Mesendoderm (in vitro differentiated cells): ENCODE results near the gene PLK5.

Experiments
- DNase-seq: peaks from one replicate; pipeline ENCODE4 v3.0.0; 2013
- H2AK5ac ChIP-seq: 2 replicates; pipeline ENCODE4 v1.6.1; 2013; ENCODE audit warnings: low read length, inconsistent platforms
- H2BK120ac ChIP-seq: 2 replicates; pipeline ENCODE4 v1.6.1; 2013; ENCODE audit warnings: low read depth, mild to moderate bottlenecking, low read length, moderate library complexity, mixed read lengths
- H2BK15ac ChIP-seq: replicated peaks from 2 replicates; pipeline ENCODE4 v1.6.1; 2013; ENCODE audit warnings: low read depth, mild to moderate bottlenecking, moderate library complexity
- H2BK5ac ChIP-seq: 2 replicates; pipeline ENCODE4 v1.6.1; 2013; ENCODE audit warnings: low read length, inconsistent platforms
- H3K18ac ChIP-seq: 2 replicates; pipeline ENCODE4 v1.6.1; 2013; ENCODE audit warnings: mild to moderate bottlenecking, low read length, mixed read lengths
- H3K23ac ChIP-seq: one replicate; pipeline ENCODE4 v1.6.1; 2013; ENCODE audit warnings: low read length
- H3K27ac ChIP-seq: 2 replicates; pipeline ENCODE4 v1.5.1; 2013; ENCODE audit warnings: low read depth, mild to moderate bottlenecking, inconsistent platforms, low read length, moderate library complexity
- H3K27me3 ChIP-seq: 2 replicates; pipeline ENCODE4 v1.6.1; 2013; ENCODE audit warnings: low read length, control low read depth, mild to moderate bottlenecking, inconsistent platforms; ENCODE audit not compliant: insufficient read depth, poor library complexity
- H3K36me3 ChIP-seq: 2 replicates; pipeline ENCODE4 v1.6.1; 2013; ENCODE audit warnings: low read length, inconsistent platforms; ENCODE audit not compliant: control insufficient read depth, insufficient read depth
- H3K4ac ChIP-seq: one replicate; pipeline ENCODE4 v1.6.1; 2013; ENCODE audit warnings: low read depth, mild to moderate bottlenecking, low read length, moderate library complexity
- H3K4me1 ChIP-seq: 2 replicates; pipeline ENCODE4 v1.6.1; 2013; ENCODE audit warnings: low read depth, low read length, inconsistent platforms; ENCODE audit not compliant: control insufficient read depth
- H3K4me2 ChIP-seq: 2 replicates; pipeline ENCODE4 v1.6.1; 2013; ENCODE audit warnings: low read length
- H3K4me3 ChIP-seq: 2 replicates; pipeline ENCODE4 v1.5.1; 2013; ENCODE audit warnings: mild to moderate bottlenecking, low read length
- H3K56ac ChIP-seq: one replicate; pipeline ENCODE4 v1.6.1; 2013; ENCODE audit warnings: low read length
- H3K79me1 ChIP-seq: 2 replicates; pipeline ENCODE4 v1.6.1; 2013; ENCODE audit warnings: low read length, inconsistent platforms
- H3K79me2 ChIP-seq: 2 replicates; pipeline ENCODE4 v1.6.1; 2013; ENCODE audit warnings: mild to moderate bottlenecking, low read length; ENCODE audit not compliant: control insufficient read depth, insufficient read depth
- H3K9ac ChIP-seq: 2 replicates; pipeline ENCODE4 v1.6.1; 2013; ENCODE audit warnings: low read length, inconsistent platforms
- H4K5ac ChIP-seq: one replicate; pipeline ENCODE4 v1.6.1; 2013; ENCODE audit warnings: low read length
- H4K8ac ChIP-seq: one replicate; pipeline ENCODE4 v1.6.1; 2013; ENCODE audit warnings: low read depth, mild to moderate bottlenecking, control low read depth, low read length, moderate library complexity
- WGBS: extraction: QIAGEN DNeasy Blood & Tissue Kit; methylation state at CpG from one replicate; pipeline ENCODE4 v1.1.7; 2013; ENCODE audit warnings: low lambda C conversion rate, missing lambda C conversion rate; ENCODE audit not compliant: insufficient coverage; ENCODE audit errors: extremely low coverage; 5-methylcytosine and 5-hydroxymethylcytosine counted together

The PLK5 gene

DNA sequence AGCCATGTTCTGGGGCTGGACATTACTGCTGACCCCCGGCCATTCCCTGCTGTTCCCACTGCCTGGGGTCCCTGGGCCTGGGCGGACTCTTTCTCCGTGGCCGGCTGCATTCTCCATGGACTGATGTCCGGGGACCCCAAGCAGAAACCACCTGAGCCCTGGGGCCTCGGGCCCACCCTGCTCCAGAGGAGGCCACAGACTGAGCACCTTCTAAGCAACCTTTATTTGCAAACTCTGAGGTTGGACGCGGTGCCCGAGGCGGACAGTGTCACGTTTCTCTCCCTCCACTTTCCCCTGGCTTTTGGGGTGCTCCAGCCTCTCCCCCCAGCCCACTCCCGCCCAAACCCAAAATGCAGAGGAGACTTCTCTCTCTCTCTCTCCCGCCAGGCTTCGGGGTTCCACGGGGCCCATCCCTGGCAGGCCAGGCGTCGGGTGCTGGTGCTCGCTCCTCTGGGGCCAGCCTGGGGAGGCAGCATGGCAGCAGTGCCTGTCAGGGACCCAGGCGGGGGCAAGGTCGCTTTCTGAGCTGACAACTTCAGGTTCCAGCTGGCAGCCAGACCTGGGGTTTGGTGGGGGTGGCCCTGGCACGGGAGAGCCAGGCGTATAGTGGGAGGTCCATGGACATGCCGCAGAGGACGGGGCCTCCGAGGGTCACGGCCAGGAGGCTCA lies 42.5 kb upstream of the PLK5 start:
- no peak overlapping the region for H3K23ac ChIP-seq
- no peaks in the 10 kb centered on the region for H3K36me3 ChIP-seq
- no peaks in the 10 kb centered on the region for H3K4me1 ChIP-seq
- no peak overlapping the region for H4K8ac ChIP-seq
- H3K4ac ChIP-seq = no peak overlapping the region
- no peak overlapping the region for H2BK15ac ChIP-seq
- H3K4me2 ChIP-seq = no peak overlapping the region
- no peak overlapping the region for H2BK120ac ChIP-seq
- H4K5ac ChIP-seq = no peak overlapping the region
- H3K18ac ChIP-seq = no peak overlapping the region
- no peak for DNase-seq
- no peaks in the 10 kb centered on the region for H3K27me3 ChIP-seq
- H3K79me2 ChIP-seq = peaks cover 2% of the 10 kb centered on the region
- WGBS = no CpG with 5 or more reads among the region's 26 CpGs
- no peak overlapping the region for H3K56ac ChIP-seq
- H3K27ac ChIP-seq = no peak overlapping the region
- H3K79me1 ChIP-seq = peaks cover 6% of the 10 kb centered on the region
- no peak overlapping the region for H3K9ac ChIP-seq
- H2AK5ac ChIP-seq = no peak overlapping the region
- no peak overlapping the region for H2BK5ac ChIP-seq
- no peak overlapping the region for H3K4me3 ChIP-seq

DNA sequence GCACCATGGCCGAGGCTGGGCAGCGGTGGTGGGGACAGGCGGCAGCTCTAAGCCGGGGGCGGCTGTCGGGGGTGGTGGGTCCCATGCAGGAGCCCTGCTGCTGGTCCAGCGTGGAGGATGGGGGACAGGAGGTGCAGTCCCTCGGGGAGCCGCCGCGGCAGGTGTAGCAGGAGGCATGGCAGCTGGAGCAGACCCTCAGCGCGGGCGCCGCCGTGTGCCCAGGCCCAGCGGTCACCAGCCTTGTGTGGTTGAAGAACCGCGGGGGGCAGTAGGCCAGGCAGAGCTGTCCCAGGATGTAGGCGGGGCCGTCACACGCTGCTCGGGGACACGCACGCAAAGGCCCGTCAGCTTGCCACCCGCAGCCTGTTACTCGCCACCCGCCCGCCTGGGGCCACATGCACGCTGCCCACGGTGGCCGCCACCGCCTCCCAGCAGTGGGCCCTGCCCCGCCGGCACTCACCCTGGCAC lies 42.0 kb upstream of the PLK5 start:
- Histone ChIP-seq H4K5ac (no peak overlapping the region), H2BK5ac (no peak overlapping the region), H3K4ac (no peak overlapping the region), H3K56ac (no peak overlapping the region), H3K27me3 (no peaks in the 10 kb centered on the region), H2BK15ac (no peak overlapping the region), H3K36me3 (no peaks in the 10 kb centered on the region), H3K79me1 (peaks cover 6% of the 10 kb centered on the region), H3K4me3 (no peak overlapping the region), H3K27ac (no peak overlapping the region), H2AK5ac (no peak overlapping the region), H3K9ac (no peak overlapping the region), H2BK120ac (no peak overlapping the region), H3K79me2 (peaks cover 2% of the 10 kb centered on the region), H3K4me2 (no peak overlapping the region), H4K8ac (no peak overlapping the region), H3K4me1 (no peaks in the 10 kb centered on the region), H3K23ac (no peak overlapping the region), H3K18ac (no peak overlapping the region)
- DNase-seq = no peak
- no CpG with 5 or more reads among the region's 36 CpGs for WGBS

DNA sequence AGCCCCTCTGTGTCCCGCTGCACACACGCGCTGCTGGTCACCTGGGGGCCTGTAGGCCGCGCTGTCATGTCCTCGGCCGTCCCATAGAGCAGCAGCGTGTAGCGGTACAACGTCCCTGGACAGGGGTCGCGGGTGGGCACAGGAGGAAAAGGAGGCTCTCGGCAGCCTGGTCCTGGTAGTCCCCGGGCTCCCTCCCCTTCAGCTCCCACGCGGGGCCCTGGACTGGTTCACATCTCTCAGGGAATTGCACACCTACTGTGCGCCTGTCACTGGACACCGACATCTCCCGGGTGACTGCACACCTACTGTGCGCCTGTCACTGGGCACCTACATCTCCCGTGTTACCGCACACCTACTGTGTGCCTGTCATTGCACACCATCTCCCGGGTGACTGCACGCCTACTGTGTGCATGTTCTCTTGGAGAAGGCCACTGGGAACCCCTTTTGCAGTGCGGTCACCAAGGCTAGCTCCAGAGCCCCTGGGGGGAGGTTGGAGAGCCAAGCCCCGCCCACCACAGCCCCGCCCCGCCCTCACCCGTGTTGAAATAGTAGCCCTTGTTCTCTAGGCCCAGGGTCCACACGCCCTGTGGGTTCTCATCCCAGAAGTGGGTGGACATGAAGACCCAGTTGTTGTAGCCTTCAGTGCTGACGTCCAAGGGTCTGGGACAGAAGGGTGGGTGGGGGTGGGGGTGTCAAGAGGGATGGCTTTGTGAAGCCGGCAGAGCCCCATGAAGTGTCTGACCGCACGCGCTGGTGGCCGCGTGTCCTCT lies 41.3 kb upstream of the PLK5 start:
- no peak overlapping the region for H3K9ac ChIP-seq
- no peaks in the 10 kb centered on the region for H3K36me3 ChIP-seq
- no peak overlapping the region for H4K5ac ChIP-seq
- H3K4ac ChIP-seq = no peak overlapping the region
- H4K8ac ChIP-seq = no peak overlapping the region
- H3K27me3 ChIP-seq = no peaks in the 10 kb centered on the region
- no peak overlapping the region for H2AK5ac ChIP-seq
- H3K79me1 ChIP-seq = peaks cover 3% of the 10 kb centered on the region
- peaks cover 2% of the 10 kb centered on the region for H3K79me2 ChIP-seq
- H2BK15ac ChIP-seq = no peak overlapping the region
- no peak overlapping the region for H2BK5ac ChIP-seq
- H3K27ac ChIP-seq = no peak overlapping the region
- H3K4me3 ChIP-seq = no peak overlapping the region
- no peak for DNase-seq
- no peak overlapping the region for H2BK120ac ChIP-seq
- H3K56ac ChIP-seq = no peak overlapping the region
- no CpG with 5 or more reads among the region's 37 CpGs for WGBS
- H3K4me1 ChIP-seq = no peaks in the 10 kb centered on the region
- no peak overlapping the region for H3K4me2 ChIP-seq
- H3K18ac ChIP-seq = no peak overlapping the region
- no peak overlapping the region for H3K23ac ChIP-seq

GRCh38 chr19:1483131-1483978 lies 40.5 kb upstream of the PLK5 start:
- no peak for DNase-seq
- H3K36me3 ChIP-seq = no peaks in the 10 kb centered on the region
- H2BK5ac ChIP-seq = no peak overlapping the region
- H3K79me2 ChIP-seq = peaks cover 2% of the 10 kb centered on the region
- no peak overlapping the region for H2BK120ac ChIP-seq
- H3K4me3 ChIP-seq = no peak overlapping the region
- no peak overlapping the region for H3K4me2 ChIP-seq
- H3K27ac ChIP-seq = no peak overlapping the region
- no peak overlapping the region for H4K8ac ChIP-seq
- no peak overlapping the region for H3K56ac ChIP-seq
- H2AK5ac ChIP-seq = no peak overlapping the region
- no peak overlapping the region for H3K9ac ChIP-seq
- no peak overlapping the region for H3K18ac ChIP-seq
- H3K4me1 ChIP-seq = no peaks in the 10 kb centered on the region
- no peak overlapping the region for H3K23ac ChIP-seq
- peaks cover 3% of the 10 kb centered on the region for H3K79me1 ChIP-seq
- H4K5ac ChIP-seq = no peak overlapping the region
- H3K4ac ChIP-seq = no peak overlapping the region
- H3K27me3 ChIP-seq = no peaks in the 10 kb centered on the region
- WGBS = no CpG with 5 or more reads among the region's 77 CpGs
- no peak overlapping the region for H2BK15ac ChIP-seq

GRCh38 chr19:1483979-1484428 lies 39.9 kb upstream of the PLK5 start:
- H3K79me1 ChIP-seq = no peaks in the 10 kb centered on the region
- H2BK15ac ChIP-seq = no peak overlapping the region
- no peak overlapping the region for H3K56ac ChIP-seq
- no peak overlapping the region for H3K4me3 ChIP-seq
- H3K36me3 ChIP-seq = no peaks in the 10 kb centered on the region
- no peak overlapping the region for H3K4me2 ChIP-seq
- H4K5ac ChIP-seq = no peak overlapping the region
- H3K4me1 ChIP-seq = no peaks in the 10 kb centered on the region
- H4K8ac ChIP-seq = no peak overlapping the region
- H3K27me3 ChIP-seq = no peaks in the 10 kb centered on the region
- H3K79me2 ChIP-seq = no peaks in the 10 kb centered on the region
- WGBS = no CpG with 5 or more reads among the region's 23 CpGs
- no peak overlapping the region for H3K4ac ChIP-seq
- H3K27ac ChIP-seq = no peak overlapping the region
- H2BK5ac ChIP-seq = no peak overlapping the region
- H2BK120ac ChIP-seq = no peak overlapping the region
- no peak for DNase-seq
- no peak overlapping the region for H3K9ac ChIP-seq
- H3K23ac ChIP-seq = no peak overlapping the region
- no peak overlapping the region for H3K18ac ChIP-seq
- no peak overlapping the region for H2AK5ac ChIP-seq
